ENCODE results near the gene MRGPRG.

Gene MRGPRG

GRCh38 chr11:3173795-3174194 lies 44.8 kb downstream of the MRGPRG start:
- no peak for DNase-seq
- Histone ChIP-seq H3K79me2 (ENCODE audit: insufficient read depth, low read length) (no peaks in the 10 kb centered on the region), H3K4me1 (ENCODE audit: insufficient read depth, low read length) (peaks cover 42% of the 10 kb centered on the region), H2AFZ (ENCODE audit: low read depth, low read length) (no peak overlapping the region), H4K20me1 (ENCODE audit: insufficient read depth, low read length) (no peaks in the 10 kb centered on the region), H3K9ac (ENCODE audit: low read depth, low read length) (no peak overlapping the region), H3K27ac (ENCODE audit: low read length) (no peak overlapping the region), H3K36me3 (ENCODE audit: insufficient read depth, low read length) (no peaks in the 10 kb centered on the region), H3K4me2 (ENCODE audit: insufficient read depth, low read length) (no peak overlapping the region), H3K4me3 (ENCODE audit: low read depth in 1 of 2, low read length in 2 of 2) (no peak overlapping the region), H3K9me3 (ENCODE audit: insufficient read depth, low read length, severe bottlenecking) (peaks cover 10% of the 10 kb centered on the region), H3K27me3 (ENCODE audit: insufficient read depth, low read length, poor library complexity) (no peaks in the 10 kb centered on the region)
- TF ChIP-seq CTCF (IDR thresholded peaks at IDR 0.05; ENCODE audit: borderline replicate concordance, extremely low read depth, low read length, poor library complexity, severe bottlenecking), result no peak
- TF ChIP-seq EZH2 (IDR thresholded peaks at IDR 0.05; ENCODE audit: borderline replicate concordance, low read depth, low read length, severe bottlenecking), result no peak
- no peak for ATAC-seq (ENCODE audit: insufficient read depth, low read depth)

GRCh38 chr11:3171931-3172560 lies 46.6 kb downstream of the MRGPRG start:
- Histone ChIP-seq H3K4me3 (ENCODE audit: low read depth in 1 of 2, low read length in 2 of 2) (no peak overlapping the region), H3K4me2 (ENCODE audit: insufficient read depth, low read length) (peak overlapping the region; percentile 68), H3K4me1 (ENCODE audit: insufficient read depth, low read length) (peaks cover 48% of the 10 kb centered on the region), H3K9ac (ENCODE audit: low read depth, low read length) (peak overlapping the region; percentile 61), H3K9me3 (ENCODE audit: insufficient read depth, low read length, severe bottlenecking) (peaks cover 10% of the 10 kb centered on the region), H4K20me1 (ENCODE audit: insufficient read depth, low read length) (no peaks in the 10 kb centered on the region), H3K27me3 (ENCODE audit: insufficient read depth, low read length, poor library complexity) (no peaks in the 10 kb centered on the region), H3K79me2 (ENCODE audit: insufficient read depth, low read length) (no peaks in the 10 kb centered on the region), H2AFZ (ENCODE audit: low read depth, low read length) (0 out of 2 replicates have a peak overlapping the region, but pooled peaks have one; percentile 1), H3K36me3 (ENCODE audit: insufficient read depth, low read length) (no peaks in the 10 kb centered on the region), H3K27ac (ENCODE audit: low read length) (peak overlapping the region; percentile 93)
- TF ChIP-seq CTCF (IDR thresholded peaks at IDR 0.05; ENCODE audit: borderline replicate concordance, extremely low read depth, low read length, poor library complexity, severe bottlenecking), result no peak
- no peak for TF ChIP-seq EZH2 (IDR thresholded peaks at IDR 0.05; ENCODE audit: borderline replicate concordance, low read depth, low read length, severe bottlenecking)
- ATAC-seq (ENCODE audit: insufficient read depth, low read depth) (no peak), DNase-seq (no peak)

- DNase-seq, result peak; percentile 91
- no peaks in the 10 kb centered on the region for H3K27me3 ChIP-seq (ENCODE audit: insufficient read depth, low read length, poor library complexity)
- H3K4me3 ChIP-seq (ENCODE audit: low read depth in 1 of 2, low read length in 2 of 2), result peak overlapping the region in 1 of 2 experiments; percentile 56; a peak in 2 of 4 replicates
- peak overlapping the region; percentile 93 for H3K27ac ChIP-seq (ENCODE audit: low read length)
- peaks cover 55% of the 10 kb centered on the region for H3K4me1 ChIP-seq (ENCODE audit: insufficient read depth, low read length)
- peaks cover 1% of the 10 kb centered on the region for H3K9me3 ChIP-seq (ENCODE audit: insufficient read depth, low read length, severe bottlenecking)
- H4K20me1 ChIP-seq (ENCODE audit: insufficient read depth, low read length), result no peaks in the 10 kb centered on the region
- TF ChIP-seq CTCF (IDR thresholded peaks at IDR 0.05; ENCODE audit: borderline replicate concordance, extremely low read depth, low read length, poor library complexity, severe bottlenecking) (no peak), EZH2 (IDR thresholded peaks at IDR 0.05; ENCODE audit: borderline replicate concordance, low read depth, low read length, severe bottlenecking) (no peak)
- no peaks in the 10 kb centered on the region for H3K36me3 ChIP-seq (ENCODE audit: insufficient read depth, low read length)
- peak; percentile 67 for ATAC-seq (ENCODE audit: insufficient read depth, low read depth)
- H3K79me2 ChIP-seq (ENCODE audit: insufficient read depth, low read length), result no peaks in the 10 kb centered on the region
- H3K4me2 ChIP-seq (ENCODE audit: insufficient read depth, low read length), result peak overlapping the region; percentile 68
- H2AFZ ChIP-seq (ENCODE audit: low read depth, low read length), result peak overlapping the region; percentile 46
- H3K9ac ChIP-seq (ENCODE audit: low read depth, low read length), result peak overlapping the region; percentile 61
Measured at GRCh38 chr11:3170756-3171650, 47.6 kb downstream of the MRGPRG start.
